HT-29 (cell line): ENCODE data around the gene OR14A16. TPM values are rescaled to one million over a fixed set of nuclear protein-coding genes. Genes with fewer than 3 reads are reported as not detected.

ENCODE experiments used
- DNase-seq: peaks from one replicate; pipeline ENCODE4 v3.0.0-alpha.2; 2015; ENCODE audit warnings: low spot score
- total RNA-seq: library from RNA; depleted of rRNA; stranded (reverse); fragments of >200 nt; shearing (Covaris generic); gene quantifications from 2 replicates; pipeline ENCODE4 v1.2.3, GENCODE V29; 2014; rRNA removed

Gene OR14A16
- not detected in 2 replicates for total RNA-seq

DNA sequence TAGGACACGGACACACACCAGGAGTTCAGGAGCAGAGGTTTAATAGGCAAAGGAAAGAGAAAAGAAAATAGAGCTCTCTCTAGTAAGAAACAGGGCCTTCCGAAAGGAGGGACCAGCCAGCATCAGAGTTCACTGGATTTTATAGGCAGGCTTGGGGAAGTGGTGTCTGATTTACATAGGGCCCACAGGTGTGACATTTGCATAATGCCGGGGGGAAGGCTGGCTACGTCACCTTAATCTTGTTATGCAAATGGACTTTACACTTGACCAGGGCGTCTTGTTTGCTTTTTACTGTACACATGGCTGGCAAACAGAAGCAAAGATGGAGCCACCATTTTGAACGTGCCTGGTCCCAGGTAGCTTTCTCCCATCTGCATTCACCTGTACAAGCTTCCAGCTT is at the start of gene OR14A16:
Gene OR14A16 (minus strand): TSS at position 97 of the 400 bp plus-strand sequence. CDS start 8,390 bp downstream, outside the sequence.
- no peak for DNase-seq

DNA sequence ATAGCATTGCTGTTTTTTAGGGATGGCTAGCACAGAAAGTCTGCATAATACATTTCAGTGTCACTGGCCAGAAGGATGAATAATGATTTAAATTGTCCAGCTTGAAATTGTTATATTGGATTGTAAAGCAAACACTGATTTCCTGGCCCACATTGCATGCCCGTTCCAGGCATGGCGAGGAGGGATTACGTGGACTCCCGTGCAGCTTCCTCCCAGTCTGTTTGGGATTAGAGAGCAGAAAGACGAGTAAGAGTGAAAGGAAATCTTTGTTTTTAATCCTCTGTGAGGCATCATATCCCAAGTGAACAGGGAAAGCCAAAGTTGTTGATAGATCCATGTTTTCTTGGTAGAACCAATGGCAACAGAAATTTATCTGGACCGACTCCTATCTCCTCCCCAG is 41.5 kb upstream of the OR14A16 start:
- DNase-seq, result no peak

- no peak for DNase-seq
Observed at GRCh38 chr1:247864644-247865043, 40.7 kb upstream of the OR14A16 start.

GRCh38 chr1:247862756-247863155 is 38.8 kb upstream of the OR14A16 start:
- no peak for DNase-seq

- no peak for DNase-seq
Observed at GRCh38 chr1:247857985-247858619, 34.2 kb upstream of the OR14A16 start.

GRCh38 chr1:247857069-247857984 is 33.4 kb upstream of the OR14A16 start, which contains the start of gene TRIM58:
TRIM58 (plus strand) TSS chr1:247857187; CDS start chr1:247857247, 60 bp downstream.
- DNase-seq, result no peak

- no peak for DNase-seq
Observed at GRCh38 chr1:247855911-247856310, 32.0 kb upstream of the OR14A16 start.

DNA sequence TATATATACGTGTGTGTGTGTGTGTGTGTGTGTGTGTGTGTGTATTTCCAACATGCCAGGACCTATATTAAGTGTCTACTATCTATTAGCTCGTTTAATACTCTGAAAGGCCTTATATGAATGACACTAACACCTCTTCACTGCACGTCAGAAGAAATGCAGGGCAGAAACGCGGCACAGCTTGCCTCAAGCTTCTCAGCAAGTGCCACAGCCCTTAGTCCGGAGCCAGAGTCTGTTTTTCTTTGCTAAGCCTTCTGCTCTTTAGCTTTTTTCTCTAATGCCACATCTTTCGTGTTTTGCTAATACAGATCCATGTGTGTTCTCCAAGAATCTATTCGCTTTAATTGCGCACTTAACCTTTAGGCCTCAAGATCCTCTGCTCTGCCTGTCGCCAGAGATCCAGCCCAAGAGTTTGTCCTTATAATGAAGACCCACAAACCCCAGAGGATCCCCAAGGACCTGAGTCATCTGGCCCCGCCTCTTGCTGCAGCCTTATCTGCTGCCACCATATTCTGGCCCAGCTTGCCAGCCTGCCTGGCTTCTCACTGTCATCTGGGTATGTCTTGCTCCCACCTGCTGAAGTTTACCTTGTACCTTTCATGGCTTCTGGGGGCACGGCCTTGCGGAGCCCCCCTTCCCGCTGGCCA is 31.1 kb upstream of the OR14A16 start:
- DNase-seq, result no peak

- no peak for DNase-seq
Observed at GRCh38 chr1:247849616-247850015, 25.7 kb upstream of the OR14A16 start.

DNA sequence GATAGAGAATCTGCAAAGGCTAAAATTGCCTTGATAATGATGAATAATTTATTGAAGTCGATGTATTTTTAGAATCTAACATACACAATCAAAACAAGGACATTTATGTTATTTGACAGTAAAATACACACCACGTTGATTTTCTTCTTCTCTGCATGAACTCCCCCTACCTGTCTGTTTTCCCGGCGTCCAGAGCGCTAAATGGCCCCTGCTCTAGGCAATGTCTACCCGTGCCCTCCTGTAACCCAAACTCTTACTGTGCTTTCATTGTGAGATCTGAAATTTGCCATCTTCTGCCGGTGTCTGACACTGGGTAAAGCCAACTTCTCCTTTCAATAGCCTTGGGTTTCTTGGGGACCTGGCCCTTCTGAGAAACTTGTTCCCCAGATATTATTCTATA is 24.4 kb upstream of the OR14A16 start:
- DNase-seq, result no peak

- no peak for DNase-seq
Observed at GRCh38 chr1:247845693-247846017, 21.7 kb upstream of the OR14A16 start.

DNA sequence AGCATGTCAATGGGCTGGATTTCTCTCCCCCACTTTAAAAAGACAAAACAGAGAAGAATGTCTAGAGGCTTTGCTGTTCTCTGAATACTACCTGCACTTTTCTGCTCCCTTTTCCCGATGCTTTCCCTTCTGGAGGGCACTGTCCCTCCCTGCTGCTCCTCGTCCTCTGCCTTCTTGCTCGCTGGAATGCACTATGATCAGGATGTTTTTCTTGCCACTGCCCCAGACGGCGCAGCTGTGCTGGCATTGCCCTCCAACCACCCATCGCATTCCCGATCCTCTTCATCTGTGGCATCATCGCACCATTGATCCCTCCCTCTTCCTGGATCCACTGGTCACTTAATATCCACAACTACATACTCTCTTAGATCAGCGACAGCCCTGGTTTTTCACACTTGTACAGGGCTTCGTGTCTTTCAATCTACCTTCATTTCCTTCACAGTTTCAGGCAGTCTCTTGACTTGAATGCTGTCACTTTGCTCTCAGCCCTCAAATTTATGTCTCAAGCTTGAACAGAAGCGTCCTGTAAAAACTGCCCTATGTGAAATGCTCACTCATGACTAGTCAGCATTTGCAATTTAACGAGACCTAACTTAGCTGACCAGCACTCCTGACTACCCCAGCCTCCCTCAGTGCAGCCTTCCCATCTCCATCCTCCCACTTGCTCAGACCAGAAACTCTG is 21.2 kb upstream of the OR14A16 start:
- no peak for DNase-seq

DNA sequence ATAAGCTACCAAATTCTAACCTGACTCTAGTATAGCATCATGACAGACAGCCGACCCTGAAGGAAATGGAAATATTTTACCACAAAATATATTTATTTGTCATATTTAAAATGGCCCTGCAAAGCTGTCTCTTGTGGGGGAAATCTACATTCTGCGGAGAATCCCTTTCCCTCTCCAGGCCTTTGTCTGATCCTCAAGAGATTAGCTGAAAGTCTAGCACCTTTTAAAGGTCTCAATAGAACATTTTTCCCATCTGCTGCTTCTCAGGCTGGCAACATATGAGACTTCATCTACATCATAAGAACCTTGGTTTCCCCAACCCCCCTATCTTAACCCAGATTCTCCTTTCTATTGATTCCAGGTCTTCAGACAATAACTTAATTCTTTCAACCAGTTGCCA is 19.5 kb upstream of the OR14A16 start:
- no peak for DNase-seq

DNA sequence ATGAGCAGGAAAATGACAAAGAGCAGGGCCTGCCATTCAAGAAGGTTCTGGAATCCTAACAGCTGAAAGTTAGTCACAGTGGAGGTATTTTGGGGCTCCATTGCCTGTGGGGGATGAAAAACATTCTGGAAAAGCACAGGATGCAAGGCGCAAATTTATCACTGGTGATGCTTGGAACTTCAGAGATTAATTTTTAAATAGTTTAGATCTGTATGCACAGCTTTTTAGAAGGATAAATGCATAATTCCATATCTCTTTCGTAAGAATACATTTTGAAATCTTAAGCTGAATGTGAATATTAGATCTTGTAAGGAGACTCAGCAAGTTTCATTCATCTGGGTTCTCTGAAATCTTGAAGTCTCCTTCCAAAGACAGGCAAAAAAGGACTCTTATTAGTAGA is 17.9 kb upstream of the OR14A16 start, which contains the start of gene OR11L1:
Gene OR11L1 (minus strand): TSS at position 101 of the 400 bp plus-strand sequence. CDS start 0 bp downstream, at position 101.
- DNase-seq, result no peak

GRCh38 chr1:247840818-247841217 is 16.9 kb upstream of the OR14A16 start:
- no peak for DNase-seq

DNA sequence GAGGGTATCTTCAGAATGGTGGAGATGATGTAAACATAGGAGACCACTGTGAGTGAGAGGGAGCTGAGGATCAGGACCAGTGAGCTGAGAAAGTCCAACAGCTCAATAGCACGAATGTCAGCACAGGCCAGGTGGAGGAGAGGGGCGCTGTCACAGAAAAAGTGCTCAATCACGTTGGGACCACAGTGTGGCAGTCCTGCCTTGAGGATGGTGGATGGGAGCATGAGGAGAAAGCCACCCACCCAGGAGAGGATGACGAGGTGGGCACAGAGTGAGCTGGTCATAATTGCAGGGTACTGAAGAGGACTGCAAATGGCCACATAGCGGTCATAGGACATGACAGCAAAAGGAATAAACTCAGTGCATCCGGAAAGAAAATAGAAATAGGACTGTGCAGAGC is 9.7 kb upstream of the OR14A16 start:
- no peak for DNase-seq

DNA sequence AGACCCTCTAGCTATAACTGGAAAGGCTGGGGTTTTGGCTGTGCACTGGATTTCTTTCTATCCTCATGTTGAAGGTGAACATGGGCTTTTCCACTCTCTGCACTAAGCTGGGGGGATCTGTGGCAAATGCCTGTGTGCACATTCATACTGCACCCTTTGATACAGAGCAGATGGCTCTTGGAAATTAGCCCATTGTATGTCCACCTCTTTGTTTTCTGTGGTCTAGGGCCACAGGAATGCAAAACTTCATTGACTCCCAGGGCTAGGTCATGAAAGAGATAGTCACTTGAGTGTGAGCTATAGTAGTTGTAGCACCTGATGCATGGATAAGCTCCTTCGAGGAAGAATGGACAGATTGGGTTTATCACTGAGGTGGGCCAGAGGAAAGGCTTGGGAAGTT is 5.7 kb upstream of the OR14A16 start:
- DNase-seq, result no peak

GRCh38 chr1:247825362-247825761 is 1.4 kb upstream of the OR14A16 start:
- no peak for DNase-seq

GRCh38 chr1:247822060-247822459 is 1.9 kb downstream of the OR14A16 start:
- DNase-seq, result no peak

- no peak for DNase-seq
Observed at GRCh38 chr1:247812637-247813036, 11.3 kb downstream of the OR14A16 start.

DNA sequence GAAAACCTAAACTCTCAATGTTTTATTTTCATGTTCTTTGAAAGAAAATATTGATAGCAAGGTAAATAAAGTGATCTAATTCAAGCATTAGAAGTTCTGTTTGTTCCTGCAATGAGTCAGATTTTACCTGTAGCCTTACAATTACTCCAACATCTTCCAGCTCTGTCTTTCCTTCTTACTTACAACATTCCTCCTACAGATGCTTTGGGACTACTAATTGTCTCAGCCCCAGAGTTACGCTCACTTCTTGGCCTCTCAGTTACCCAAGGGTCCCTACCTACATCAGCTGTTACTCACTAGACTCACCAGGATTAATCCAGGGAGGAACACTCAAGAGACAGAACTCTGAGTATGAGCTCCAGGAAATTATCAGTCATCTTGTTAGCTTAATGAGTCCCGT is 26.4 kb downstream of the OR14A16 start:
- no peak for DNase-seq

- DNase-seq, result no peak
Observed at GRCh38 chr1:247769603-247770002, 54.3 kb downstream of the OR14A16 start.
